ENCODE results near the gene LTA.

The LTA gene, protein sequence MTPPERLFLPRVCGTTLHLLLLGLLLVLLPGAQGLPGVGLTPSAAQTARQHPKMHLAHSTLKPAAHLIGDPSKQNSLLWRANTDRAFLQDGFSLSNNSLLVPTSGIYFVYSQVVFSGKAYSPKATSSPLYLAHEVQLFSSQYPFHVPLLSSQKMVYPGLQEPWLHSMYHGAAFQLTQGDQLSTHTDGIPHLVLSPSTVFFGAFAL

DNA sequence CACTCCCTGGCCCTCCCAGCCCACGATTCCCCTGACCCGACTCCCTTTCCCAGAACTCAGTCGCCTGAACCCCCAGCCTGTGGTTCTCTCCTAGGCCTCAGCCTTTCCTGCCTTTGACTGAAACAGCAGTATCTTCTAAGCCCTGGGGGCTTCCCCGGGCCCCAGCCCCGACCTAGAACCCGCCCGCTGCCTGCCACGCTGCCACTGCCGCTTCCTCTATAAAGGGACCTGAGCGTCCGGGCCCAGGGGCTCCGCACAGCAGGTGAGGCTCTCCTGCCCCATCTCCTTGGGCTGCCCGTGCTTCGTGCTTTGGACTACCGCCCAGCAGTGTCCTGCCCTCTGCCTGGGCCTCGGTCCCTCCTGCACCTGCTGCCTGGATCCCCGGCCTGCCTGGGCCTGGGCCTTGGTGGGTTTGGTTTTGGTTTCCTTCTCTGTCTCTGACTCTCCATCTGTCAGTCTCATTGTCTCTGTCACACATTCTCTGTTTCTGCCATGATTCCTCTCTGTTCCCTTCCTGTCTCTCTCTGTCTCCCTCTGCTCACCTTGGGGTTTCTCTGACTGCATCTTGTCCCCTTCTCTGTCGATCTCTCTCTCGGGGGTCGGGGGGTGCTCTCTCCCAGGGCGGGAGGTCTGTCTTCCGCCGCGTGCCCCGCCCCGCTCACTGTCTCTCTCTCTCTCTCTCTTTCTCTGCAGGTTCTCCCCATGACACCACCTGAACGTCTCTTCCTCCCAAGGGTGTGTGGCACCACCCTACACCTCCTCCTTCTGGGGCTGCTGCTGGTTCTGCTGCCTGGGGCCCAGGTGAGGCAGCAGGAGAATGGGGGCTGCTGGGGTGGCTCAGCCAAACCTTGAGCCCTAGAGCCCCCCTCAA lies at the start of gene LTA:
LTA (plus strand) TSS at position 249 of the 871 bp plus-strand sequence; CDS start at position 703, 454 bp downstream.
- peak; percentile 78 to 81 for DNase-seq

DNA sequence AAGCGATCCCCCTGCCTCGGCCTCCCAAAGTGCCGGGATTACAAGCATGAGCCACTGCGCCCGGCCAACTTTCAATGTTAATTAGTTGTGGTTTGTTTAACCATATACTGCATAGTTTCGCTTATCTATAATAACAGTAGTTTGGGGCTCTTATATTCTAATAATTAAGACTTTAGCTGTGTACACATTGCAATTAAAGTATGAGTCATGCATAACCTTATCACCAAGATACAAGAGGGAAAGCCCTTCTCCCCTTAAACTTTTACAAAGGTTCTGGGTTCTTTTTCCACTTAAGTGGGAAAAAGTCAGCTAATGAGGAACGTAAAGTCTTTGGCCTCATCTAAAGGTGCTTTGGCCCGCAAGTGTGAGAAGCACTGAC lies 46.5 kb upstream of the LTA start:
- DNase-seq: no peak

DNA sequence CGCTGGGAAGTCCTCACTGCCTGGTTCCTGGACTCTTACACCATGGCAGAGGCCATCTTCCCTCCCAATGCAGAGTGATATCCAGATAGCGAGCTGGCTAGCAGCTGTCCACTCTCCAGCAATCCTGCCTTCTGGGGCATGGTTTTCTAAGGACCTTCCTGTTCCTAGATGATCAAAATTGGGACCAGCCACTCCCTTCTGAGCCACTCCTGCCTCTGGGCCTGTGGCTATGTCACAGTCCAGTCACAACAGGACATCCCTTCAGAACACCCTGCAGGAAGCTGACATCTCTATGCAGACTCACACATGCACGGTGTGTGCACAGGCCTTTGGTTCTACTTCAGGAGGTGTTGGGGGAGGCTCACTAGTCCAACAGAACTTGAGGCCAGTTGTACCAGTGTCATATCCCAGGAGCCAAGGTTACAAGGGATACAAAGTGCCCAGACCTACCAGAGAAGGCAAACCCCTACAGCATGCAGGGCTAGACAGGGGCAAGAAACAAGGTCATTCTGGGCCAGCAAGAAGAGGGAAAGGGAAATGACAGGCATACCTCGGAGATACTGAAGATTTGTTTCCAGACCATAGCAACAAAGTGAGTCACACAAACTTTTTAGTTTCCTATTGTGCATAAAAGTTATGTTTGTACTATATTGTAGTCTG lies 46.0 kb upstream of the LTA start:
- no peak for DNase-seq

DNA sequence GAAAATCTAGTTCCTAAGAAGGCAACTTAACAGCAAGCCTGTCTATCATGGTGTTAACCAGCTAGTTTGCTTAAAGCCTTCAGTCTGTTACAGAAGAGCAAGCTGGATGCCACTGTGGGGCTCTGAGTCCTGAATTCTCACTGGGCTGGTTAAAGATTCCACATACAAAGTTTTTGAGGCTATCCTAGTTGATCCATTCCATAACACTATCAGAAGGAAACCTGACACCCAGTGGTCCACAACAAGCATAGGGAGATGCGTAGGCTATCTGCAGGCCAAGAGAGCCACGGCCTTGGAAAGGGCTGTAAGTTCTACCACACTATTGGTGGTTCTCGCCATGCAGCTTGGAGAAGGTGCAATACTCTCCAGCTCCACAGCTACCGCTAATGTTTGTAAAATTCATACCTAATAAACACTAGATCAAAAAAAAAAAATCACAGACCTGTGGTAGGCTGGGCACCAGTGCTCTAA lies 43.7 kb upstream of the LTA start:
- DNase-seq: no peak

DNA sequence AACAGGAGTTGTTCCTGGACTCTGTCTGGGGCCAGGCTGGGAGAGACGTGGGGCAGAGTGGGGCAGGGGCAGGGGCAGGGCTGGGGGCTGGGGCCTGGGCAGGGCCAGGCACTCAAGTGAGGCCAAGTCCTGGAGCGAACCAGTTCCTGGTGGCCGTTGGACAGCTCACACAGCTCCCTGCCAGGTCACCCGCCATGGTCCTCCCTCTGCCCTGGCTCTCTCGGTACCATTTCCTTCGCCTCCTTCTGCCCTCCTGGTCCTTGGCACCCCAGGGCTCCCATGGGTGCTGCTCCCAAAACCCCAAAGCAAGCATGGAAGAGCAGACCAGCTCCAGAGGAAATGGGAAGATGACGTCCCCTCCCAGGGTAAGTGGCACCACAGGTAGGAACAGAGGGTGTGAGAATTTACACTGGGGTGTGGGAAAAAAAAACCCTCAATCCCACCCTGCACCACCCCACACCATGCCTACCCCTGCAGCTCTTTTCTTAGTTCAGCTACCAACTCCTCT lies 43.2 kb upstream of the LTA start, which contains the start of gene MCCD1:
MCCD1 (plus strand) TSS at position 142 of the 508 bp plus-strand sequence; CDS start at position 195, 53 bp downstream.
- no peak for DNase-seq

DNA sequence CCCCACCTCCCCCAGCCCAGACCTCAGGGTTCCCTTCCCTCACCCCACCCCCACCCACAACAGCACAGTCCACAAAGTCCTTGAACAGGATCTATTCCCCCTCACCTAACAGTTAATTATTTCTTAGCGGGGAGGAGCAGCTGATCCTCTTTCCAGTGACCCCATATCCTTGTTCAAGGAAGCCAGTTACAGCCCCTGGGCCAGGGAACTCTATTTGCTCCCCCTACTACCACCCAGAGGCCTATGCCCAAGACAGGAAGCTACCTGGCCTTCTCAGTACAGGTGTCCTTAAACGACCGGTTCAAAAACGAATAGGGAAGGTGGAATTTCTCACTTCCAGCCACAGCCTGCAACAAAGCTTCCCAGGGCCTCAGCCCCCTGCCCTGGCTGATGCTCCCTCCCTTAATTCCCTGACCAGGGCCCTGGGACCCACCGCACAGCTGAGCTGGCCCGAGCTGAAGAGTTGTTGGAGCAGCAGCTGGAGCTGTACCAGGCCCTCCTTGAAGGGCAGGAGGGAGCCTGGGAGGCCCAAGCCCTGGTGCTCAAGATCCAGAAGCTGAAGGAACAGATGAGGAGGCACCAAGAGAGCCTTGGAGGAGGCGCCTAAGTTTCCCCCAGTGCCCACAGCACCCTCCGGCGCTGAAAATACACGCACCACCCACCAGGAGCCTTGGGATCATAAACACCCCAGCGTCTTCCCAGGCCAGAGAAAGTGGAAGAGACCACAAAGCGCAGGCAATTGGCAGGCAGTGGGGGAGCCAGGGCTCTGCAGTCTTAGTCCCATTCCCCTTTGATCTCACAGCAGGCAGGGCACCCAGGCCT lies 42.5 kb upstream of the LTA start:
- DNase-seq: no peak

DNA sequence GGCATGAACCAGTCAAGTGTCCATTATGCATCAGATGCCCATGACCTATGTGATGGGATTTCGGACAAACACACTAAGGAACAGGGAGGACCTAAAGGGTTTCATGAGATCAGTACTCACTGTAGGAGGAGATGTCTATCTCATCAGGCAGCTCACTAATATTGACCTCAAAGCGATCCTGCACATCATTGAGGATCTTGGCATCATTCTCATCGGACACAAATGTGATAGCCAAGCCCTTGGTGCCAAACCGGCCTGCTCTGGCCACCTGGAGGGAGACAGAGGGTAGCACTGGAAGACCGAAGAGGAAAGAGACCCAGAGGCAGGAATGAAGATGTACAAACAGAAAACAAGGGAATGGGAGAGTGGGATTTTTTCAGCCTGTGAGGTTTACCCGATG lies 41.4 kb upstream of the LTA start:
- no peak for DNase-seq

DNA sequence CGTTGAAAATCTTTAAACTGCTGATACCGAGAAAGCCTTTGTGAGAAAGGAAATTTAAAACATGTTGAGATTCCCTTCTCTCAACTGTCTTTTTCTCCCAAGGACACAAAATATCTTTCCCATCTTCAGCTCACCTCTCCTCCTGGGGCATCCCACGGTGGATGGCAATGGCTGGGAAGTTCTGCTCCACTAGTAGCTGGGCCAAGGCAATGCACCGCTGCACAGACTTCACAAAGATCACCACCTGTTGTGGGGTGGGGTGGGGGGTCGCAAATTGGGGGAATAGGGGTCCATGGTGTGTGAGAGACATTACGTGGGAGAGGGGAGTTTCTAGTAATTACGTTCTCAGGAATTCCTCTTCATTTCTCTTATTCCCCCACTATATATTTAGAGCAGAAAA lies 40.9 kb upstream of the LTA start:
- no peak for DNase-seq

DNA sequence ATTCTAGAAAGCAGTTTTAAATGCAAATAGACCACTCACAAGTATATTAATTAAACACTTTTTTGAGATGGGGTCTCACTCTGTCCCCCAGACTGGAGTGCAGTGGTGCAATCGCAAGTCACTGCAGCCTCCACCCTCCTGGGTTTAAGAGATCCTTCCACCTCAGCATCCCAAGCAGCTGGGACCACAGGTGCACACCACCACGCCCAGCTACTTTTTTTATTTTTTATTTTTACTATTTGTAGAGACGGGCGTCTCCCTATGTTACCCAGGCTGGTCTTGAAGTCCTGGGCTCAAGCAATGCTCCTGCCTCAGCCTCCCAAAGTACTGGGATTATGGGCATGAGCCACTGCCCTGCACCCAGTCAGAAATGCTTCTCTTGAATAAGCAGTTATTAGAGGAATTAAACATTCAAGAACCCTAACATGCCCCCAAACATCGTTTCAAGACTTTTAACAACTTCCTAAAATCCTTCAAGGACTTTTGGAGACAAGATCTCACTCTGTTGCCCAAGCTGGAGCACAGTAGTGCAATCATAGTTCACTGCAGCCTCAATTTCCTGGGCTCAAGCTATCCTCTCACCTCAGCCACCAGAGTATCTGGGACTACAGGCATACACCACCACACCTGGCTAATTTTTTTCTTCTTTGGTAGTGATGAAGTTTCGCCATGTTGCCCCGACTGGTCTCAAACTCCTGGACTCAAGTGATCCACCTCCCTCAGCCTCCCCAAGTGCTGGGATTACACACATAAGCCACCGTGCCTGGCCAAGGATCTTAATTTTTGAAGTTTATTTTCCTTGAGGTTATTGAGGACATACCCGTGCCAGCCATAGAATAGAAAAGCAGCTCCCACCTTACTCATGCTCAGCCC lies 40.1 kb upstream of the LTA start:
- no peak for DNase-seq

DNA sequence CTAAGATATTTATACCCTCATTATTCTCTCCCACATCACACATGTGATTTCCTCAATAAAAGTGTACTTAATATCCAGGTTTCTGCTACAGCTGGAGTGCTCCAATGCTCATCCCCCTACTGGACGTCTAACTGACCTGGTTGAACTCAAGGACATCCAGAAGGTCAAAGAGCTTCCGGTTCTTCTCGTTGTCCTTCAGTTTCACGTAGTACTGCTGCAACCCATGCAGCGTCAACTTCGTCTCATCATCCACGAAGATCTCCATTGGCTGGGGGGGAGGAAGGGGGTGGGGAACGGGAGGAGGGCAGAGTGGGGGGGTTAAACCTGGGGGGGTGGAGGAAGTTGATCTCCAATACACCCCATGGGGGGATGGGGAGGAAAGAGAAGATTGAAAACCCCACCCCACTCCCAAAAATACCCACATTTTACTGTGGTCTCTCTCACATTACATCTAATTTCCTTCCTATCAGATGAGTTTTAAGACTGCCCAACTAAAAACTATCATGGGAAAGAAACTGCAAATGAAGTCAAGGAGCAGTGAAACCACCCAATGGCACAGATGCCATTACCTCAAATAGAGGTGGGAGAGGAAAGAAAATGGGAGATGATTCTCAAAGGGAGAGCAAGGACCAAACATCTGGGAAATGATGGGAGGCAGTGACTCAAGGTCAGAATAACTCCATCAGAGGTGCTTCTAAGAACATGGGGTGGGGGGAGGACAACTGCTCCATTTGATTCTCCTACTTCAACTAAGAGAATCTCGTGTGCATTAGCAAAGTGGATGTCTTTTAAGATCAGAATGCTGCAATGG lies 39.2 kb upstream of the LTA start:
- DNase-seq: no peak

DNA sequence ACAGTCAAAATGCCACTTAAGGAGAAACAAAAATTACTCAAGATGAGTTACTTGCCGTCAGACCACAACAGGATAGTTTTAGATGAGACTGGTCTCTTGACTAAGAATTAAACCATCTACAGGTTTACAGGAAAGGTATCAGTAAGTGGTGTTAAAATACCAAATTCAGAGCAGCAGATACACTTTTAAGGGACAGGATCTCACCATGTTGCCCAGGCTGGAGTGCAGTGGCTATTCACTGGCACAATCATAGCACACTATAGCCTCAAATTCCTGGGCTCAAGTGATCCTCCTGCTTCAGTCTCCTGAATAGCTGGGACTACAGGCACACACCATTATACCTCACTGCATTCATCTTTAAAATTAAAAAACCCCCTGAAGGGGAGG lies 38.6 kb upstream of the LTA start:
- DNase-seq: no peak

DNA sequence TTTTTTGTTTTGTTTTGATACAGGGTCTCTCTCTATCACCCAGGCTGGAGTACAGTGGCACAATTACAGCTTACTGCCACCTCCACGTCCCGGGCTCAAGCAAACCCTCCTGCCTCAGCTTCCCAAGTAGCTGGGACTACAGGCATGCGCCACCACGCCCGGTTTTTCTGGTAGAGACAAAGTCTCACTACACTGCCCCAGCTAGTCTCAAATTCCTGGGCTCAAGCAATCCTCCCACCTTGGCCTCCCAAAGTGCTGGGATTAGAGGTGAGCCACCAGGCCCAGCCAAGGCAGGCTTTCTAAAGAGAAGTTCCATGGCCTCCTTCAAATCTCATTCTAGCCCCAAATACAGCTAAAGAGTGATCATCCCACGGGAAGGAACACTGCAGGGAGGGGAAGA lies 38.1 kb upstream of the LTA start:
- no peak for DNase-seq

DNA sequence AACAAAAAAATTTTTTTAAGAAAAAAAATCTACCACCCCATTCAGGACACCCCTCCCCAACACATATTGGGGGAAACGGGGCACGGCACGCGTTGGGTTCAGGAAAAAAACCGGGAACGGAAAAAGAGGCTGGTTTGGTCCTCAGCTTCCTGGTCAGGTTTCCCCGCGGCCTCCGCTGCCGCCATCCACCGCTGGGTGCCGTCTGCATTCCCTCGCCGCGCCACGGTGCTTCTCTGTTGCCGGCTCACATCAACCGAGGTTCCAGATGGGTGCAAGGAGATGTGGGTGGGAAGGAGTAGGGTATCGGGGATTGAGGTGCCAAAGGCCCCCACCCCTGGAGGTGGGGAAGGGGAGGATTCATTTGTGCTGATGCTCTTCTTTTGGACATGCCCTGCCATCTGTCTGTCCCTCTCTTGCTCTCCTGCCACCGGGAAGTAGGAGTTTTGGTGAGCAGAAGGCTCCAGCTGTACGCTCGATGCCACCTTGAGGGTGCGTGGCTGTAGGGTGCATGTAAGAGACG lies 37.5 kb upstream of the LTA start:
- no peak for DNase-seq

DNA sequence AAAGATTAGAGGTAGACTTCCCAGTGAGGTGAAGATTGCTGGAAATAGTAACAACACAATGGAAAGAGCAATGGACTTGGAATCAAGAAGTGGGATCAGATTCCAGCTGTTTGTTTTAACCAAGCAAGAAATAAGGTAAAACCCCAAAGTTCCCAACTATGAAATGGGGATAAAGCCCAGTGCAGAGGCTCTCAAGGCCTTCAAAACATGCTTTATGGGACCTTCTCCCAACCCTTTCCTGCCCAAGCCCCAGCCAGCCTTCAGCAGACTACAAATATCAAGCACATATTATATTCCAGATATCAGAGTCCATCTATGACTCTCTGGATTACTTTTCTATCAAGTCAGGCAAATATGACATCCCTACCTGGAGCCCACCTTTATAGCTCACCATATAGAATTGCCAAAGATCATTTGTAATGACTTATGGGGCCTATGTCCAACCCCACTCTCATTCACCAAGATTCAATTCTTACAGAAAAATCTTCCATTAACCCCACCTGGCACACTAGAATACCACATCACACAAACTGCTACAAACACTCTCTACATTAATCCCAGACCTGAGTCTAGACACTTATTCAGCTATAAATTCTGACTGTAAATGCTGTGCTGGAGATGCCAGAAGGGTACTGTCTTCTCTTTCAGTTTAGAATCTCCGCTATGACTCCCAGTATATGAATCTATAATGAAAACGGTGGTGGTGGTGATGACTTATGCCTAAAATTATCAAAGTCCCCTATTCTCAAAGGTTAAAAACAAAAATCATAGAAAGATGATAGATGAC lies 36.4 kb upstream of the LTA start:
- no peak for DNase-seq

DNA sequence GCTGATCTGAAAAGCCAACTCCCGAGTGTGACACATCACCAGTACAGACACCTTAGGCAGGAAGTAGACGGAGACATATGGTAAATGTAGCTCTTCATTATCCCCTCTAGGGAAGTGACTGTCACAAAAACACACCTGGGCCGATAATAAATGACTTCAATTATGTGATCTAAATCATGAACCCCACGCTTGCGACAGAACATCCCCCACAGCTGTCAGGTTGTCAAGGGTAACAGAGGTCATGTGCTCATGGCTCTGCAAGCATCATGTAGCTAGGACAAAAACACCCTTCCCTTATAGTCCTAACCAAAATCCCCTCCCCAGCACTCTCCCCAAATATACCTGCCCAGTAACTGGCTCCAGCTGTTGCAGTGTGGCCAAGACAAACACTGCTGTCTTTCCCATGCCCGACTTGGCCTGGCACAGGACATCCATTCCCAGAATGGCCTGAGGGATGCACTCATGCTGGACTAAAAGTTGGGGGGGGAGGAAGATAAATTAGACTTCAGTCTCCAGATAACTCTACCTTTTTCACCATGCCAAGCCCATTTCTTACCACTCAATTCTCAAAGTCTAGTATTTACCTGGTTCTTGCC lies 33.2 kb upstream of the LTA start:
- DNase-seq: peak in 1 of 2 donors; percentile 40

DNA sequence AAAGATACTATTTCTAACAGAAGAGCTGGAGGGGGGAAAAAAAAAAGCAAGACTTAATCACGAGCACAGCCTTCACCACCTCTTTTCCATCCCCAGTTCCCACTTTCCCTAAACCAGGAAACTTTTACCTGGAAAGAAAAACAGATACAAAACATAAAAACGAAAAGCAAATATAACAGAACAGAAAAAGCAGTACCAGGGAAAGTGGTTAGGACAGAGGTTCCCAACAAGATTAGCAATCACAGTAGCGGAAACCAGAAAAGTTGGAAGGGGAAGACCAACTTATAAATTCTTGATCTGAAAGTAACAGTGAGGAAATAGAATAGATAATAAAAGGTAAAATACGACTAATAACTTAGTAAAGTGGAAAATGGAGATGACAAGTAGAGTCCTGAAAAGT lies 31.4 kb upstream of the LTA start:
- DNase-seq: no peak

DNA sequence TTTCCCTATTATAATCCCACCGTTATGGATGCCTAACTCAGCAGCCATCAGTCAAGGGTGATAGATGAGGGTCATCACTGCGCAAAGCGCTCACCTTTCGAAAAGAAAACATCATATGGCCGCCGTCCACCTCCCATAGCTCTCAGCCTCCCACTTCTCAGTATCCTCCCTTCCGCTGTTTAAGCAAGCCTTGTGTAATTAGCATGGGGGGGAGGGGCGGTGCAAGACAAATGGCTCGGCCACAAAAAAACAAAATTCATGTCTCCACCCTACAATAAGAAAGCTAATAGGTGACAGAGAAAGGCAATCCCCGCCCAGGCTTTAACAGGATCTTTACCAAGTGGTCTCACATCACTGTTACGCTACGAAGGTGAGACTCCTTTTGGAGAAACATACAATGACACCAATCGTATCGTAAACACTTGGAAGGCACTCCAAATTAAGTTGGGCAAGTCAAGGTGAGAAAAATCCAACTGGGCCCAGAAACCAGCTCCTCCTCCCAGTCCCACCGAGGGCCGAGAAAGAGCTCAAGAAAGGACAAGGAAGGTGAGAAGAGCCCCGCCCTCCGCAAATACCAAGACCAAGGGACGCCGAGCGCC lies 30.9 kb upstream of the LTA start:
- peak; percentile 73 to 82 for DNase-seq

DNA sequence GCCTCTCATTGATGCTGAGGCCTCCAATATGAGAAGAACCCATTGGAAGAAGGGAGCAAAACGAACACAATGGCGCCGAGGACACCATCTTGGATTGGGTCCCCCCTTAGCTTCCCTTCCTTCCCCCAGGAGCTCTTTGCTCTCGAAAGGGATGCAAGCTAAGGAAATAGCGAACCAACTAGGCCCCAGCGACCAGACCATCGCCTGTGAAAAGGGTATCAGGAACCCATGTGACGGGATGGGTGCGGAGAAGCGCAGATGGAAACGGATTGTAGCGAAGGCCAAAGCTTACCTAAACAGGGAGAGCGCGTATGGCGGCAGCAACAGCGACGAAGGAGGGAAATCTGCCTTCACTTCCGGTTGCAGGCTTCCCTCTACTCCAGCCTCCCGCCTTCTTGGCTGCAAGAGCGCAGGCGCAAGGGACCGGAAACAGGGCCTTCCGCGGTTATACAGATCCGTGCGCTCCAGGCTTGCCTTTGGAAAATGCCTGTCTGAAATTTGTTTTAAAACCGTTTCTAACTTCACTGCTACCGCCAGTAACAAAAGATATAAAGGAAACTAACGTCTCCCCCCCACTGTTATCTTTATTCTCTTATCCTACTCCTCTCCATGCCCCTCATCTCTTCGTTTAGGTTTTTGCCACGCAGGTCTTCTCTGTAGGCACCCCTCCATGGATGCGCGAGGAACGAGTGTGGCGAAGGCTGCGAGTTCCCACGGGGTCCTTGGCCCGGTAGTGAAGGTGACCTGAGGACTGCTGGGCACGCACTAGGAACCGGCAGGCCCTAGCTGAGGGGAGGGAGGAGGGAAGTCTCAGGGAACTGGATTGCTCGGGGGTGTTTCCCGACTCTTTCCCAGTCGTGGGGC lies 30.2 kb upstream of the LTA start, which contains the start of gene DDX39B:
DDX39B (minus strand) TSS at position 346 of the 864 bp plus-strand sequence. CDS start 1,471 bp downstream, outside the sequence.
- DNase-seq: peak; percentile 96
